Tibial artery (tissue), 4 donors: ENCODE measurements around the gene NLE1.
"Not testable (repeated sequence)": the region's sequence is repeated elsewhere in the genome, so short reads cannot be mapped to it uniquely, and the experiment has no call there.

ENCODE experiments used
- DNase-seq, 2 donors: peaks; one replicate each; pipeline ENCODE4 v3.0.0-alpha.2; 2019
- H3K27ac ChIP-seq, 2 donors: fragments of 200-600 bp; sonication (generic) in 1 of 2; 1 replicate in 1 of 2; 2 replicates in 1 of 2; pipeline ENCODE4 v1.5.1; 2018 to 2019; ENCODE audit warnings: mild to moderate bottlenecking in 1 of 2
- H3K27me3 ChIP-seq, 2 donors: fragments of 200-600 bp; sonication (generic) in 1 of 2; one replicate each; pipeline versions ENCODE4 v1.5.1 to v1.6.0; 2016 to 2019
- H3K36me3 ChIP-seq, 3 donors: fragments of 200-600 bp; sonication (generic) in 2 of 3; one replicate each; pipeline ENCODE4 v1.5.1; 2016 to 2019; ENCODE audit warnings: mild to moderate bottlenecking in 2 of 3
- H3K4me1 ChIP-seq, 4 donors: fragments of 200-600 bp; sonication (generic) in 2 of 4; 1 replicate in 3 of 4; 2 replicates in 1 of 4; pipeline ENCODE4 v1.5.1; 2016 to 2019
- H3K4me3 ChIP-seq, 2 donors: fragments of 200-600 bp; sonication (generic) in 1 of 2; 1 replicate in 1 of 2; 2 replicates in 1 of 2; pipeline ENCODE4 v1.5.1; 2018 to 2019; ENCODE audit warnings: mild to moderate bottlenecking in 2 of 2
- H3K9me3 ChIP-seq, 3 donors: fragments of 200-600 bp; sonication (generic) in 1 of 3; one replicate each; pipeline ENCODE4 v1.5.1; 2016 to 2019
- CTCF ChIP-seq, 2 experiments: fragments of 200-600 bp in 1 of 2; fragments of 450-650 bp in 1 of 2; IDR thresholded peaks; one replicate each; pipeline ENCODE4 v1.5.1; 2017 to 2019; ENCODE audit warnings: antibody characterized with exemption in 2 of 2, mild to moderate bottlenecking in 1 of 2, moderate library complexity in 1 of 2
- intact Hi-C: fragments of 100-400 bp; cut with DNase I; formaldehyde crosslinking; loops from one replicate; pipeline ENCODE4 v1.15.0; 2023; ENCODE audit warnings: low total_unique reads

NLE1 gene

DNA sequence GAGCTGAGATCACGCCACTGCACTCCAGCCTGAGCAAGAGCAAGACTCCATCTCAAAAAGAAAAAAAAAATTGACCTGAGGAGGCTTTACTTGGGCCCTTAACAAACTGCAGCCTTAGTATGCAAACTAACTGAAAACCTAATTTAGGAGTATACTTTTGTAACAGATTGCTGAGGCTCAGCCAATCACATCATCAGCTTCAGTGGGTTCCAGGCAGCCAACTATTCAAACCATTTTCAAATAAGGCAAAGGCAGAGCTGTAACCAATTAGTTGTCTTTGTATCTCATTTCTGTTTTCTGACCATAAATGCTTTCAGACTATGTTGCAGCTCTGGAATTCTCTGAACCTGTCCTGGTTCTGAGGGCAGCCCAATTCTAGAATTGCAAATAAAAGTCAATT is 46.4 kb downstream of the NLE1 start:
- DNase-seq, result no peak
- no peak overlapping the region for H3K4me3 ChIP-seq
- TF ChIP-seq CTCF (IDR thresholded peaks at IDR 0.05), result no peak
- no peak overlapping the region for H3K27ac ChIP-seq
- H3K36me3 ChIP-seq, result peaks cover 10 to 31% (median 22%) of the 10 kb centered on the region in 3 donors
- no peaks in the 10 kb centered on the region for H3K27me3 ChIP-seq
- H3K9me3 ChIP-seq, result no peaks in the 10 kb centered on the region
- intact Hi-C loops, result no loop called here
- H3K4me1 ChIP-seq, result no peaks in the 10 kb centered on the region

DNA sequence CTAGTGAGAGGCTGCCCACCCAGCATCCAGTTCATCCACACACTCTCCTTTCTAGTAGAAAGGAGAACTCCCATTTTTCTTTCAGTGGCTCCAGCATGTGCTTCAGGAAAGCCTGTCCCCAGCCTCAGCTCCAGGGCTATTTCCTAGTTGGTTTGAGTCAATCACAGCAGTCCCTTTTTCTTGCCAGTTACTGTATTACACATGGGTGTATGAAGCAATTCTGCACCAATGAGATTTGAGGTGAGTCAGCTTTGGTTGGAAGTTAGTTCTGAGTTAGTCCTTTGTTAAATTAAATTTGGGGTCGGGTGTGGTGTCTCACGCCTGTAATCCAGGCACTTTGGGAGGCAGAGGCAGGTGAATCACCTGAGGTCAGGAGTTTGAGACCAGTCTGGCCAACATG is 47.2 kb downstream of the NLE1 start:
- intact Hi-C loops, result no loop called here

GRCh38 chr17:35090707-35091106 is 51.4 kb downstream of the NLE1 start:
- intact Hi-C loops, result not testable (repeated sequence)

More for the DNA sequence above, 47.2 kb downstream of the NLE1 start:
- H3K9me3 ChIP-seq, result no peaks in the 10 kb centered on the region
- H3K4me1 ChIP-seq, result peaks cover 0 to under 1% (median under 1%) of the 10 kb centered on the region in 4 donors
- no peak for TF ChIP-seq CTCF (IDR thresholded peaks at IDR 0.05)
- no peaks in the 10 kb centered on the region for H3K27me3 ChIP-seq
- peaks cover 7 to 22% (median 13%) of the 10 kb centered on the region in 3 donors for H3K36me3 ChIP-seq
- no peak overlapping the region for H3K27ac ChIP-seq
- no peak for DNase-seq
- no peak overlapping the region for H3K4me3 ChIP-seq

GRCh38 chr17:35089586-35090296 is 52.4 kb downstream of the NLE1 start:
- intact Hi-C loops, result loop anchor here (1.0 kb wide), 1 partner anchor 128 kb away; the partner anchor contains the start of genes CCT6B and ZNF830
- no peak for DNase-seq
- Histone ChIP-seq H3K27me3 (no peaks in the 10 kb centered on the region), H3K4me3 (peak overlapping the region; percentile 96 to 97), H3K27ac (peak overlapping the region; percentile 91 to 93), H3K4me1 (peaks cover 0 to 24% (median 15%) of the 10 kb centered on the region in 4 donors), H3K36me3 (no peaks in the 10 kb centered on the region), H3K9me3 (no peaks in the 10 kb centered on the region)
- TF ChIP-seq CTCF (IDR thresholded peaks at IDR 0.05), result no peak

More at GRCh38 chr17:35090707-35091106, 51.4 kb downstream of the NLE1 start:
- H3K36me3 ChIP-seq, H3K27ac ChIP-seq, H3K27me3 ChIP-seq, DNase-seq, H3K9me3 ChIP-seq, H3K4me3 ChIP-seq: not testable (repeated sequence)
- peaks cover 0 to 24% (median 15%) of the 10 kb centered on the region in 4 donors for H3K4me1 ChIP-seq

DNA sequence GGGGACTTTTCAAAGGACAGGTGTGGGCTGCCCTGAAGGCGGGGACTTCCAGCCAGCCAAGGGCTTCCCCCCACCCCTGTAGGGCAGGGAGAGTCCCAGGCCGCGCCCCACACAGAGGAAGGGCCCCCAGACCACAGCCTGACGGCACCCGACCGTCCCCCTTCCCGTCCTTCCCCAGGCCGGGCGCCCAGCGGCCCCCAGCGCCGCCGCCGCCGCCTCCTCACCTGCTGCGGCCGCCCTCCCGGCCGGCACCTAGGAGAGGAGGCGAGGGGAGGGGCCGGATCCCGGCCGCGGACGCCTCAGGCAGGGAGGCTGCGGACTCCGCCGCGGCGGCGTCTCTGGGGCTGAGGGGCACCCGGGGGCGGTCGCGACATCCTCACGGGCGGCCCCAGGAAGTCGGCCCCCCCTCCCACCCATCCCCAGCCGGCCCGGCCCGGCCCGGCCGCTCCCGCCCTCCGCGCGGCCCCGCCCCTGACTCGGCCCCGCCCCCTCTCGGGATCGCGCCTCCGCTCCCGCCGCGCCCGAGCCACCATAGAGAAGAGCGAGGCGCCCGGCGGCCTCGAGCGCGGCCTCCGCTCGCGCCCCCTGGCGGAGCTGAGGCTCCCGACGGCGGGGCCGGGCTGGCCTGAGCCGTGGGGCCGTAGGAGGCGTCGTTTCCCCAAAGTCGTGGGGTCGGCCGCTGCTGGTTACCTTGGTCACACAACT is 53.1 kb downstream of the NLE1 start:
- H3K4me1 ChIP-seq, result peaks cover 0 to 24% (median 15%) of the 10 kb centered on the region in 4 donors
- H3K27me3 ChIP-seq, result no peaks in the 10 kb centered on the region
- peak; percentile 73 to 87 for TF ChIP-seq CTCF (IDR thresholded peaks at IDR 0.05)
- H3K36me3 ChIP-seq, result no peaks in the 10 kb centered on the region
- intact Hi-C loops, result loop anchor here (1.0 kb wide), 1 partner anchor 128 kb away; the partner anchor contains the start of genes CCT6B and ZNF830
- DNase-seq, result peak; percentile 83 to 93
- H3K4me3 ChIP-seq, result peak overlapping the region; percentile 96 to 97
- no peaks in the 10 kb centered on the region for H3K9me3 ChIP-seq
- H3K27ac ChIP-seq, result peak overlapping the region; percentile 91 to 93

DNA sequence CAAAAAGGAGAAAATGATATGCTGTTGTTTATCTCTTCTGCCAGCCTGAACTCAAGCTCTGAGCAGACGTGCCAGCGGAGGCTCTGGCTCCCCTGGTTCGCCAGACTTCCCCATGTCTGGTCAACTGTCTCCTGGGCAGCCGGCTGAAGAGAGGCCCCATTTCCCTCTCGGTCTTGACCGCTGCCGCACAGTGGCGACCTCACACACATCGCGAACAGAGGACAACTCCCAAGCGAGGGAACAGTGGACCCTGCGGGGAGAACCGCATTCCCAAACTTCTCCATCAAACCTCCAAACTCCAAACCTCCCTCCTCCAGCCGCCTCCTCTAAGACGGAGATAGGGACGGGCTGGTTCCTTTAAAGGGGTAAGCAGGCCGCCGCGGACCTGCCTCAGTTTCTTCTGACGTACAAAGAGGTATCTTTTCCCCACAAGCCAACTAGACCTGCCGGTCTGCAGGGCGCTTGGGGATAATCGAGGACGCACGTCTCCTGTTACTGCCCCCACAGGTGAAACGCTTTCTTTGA is 53.7 kb downstream of the NLE1 start:
- Histone ChIP-seq H3K9me3 (no peaks in the 10 kb centered on the region), H3K36me3 (no peaks in the 10 kb centered on the region), H3K27ac (peak overlapping the region; percentile 91 to 93), H3K27me3 (no peaks in the 10 kb centered on the region), H3K4me1 (peaks cover 0 to 24% (median 15%) of the 10 kb centered on the region in 4 donors), H3K4me3 (peak overlapping the region; percentile 96 to 97)
- no peak for TF ChIP-seq CTCF (IDR thresholded peaks at IDR 0.05)
- intact Hi-C loops, result no loop called here
- peak; percentile 57 to 77 for DNase-seq
